Cardiac muscle cell (in vitro differentiated cells and primary cell): ENCODE measurements around the gene ZNF304. TPM values are rescaled to one million over a fixed set of nuclear protein-coding genes. Genes with fewer than 3 reads are reported as not detected.

Experiments
- DNase-seq, 2 donors: peaks; one replicate each; pipeline versions ENCODE4 v3.0.0 to v3.0.0-alpha.2; 2010 to 2017; ENCODE audit warnings: low read depth in 1 of 2, low spot score in 1 of 2
- H3K27ac ChIP-seq: fragments of 200-600 bp; sonication (generic); 2 replicates; pipeline ENCODE4 v1.5.1; 2016
- H3K27me3 ChIP-seq: fragments of 200-600 bp; sonication (generic); 2 replicates; pipeline ENCODE4 v1.6.0; 2016; ENCODE audit warnings: control low read depth
- H3K36me3 ChIP-seq: fragments of 200-600 bp; sonication (generic); 2 replicates; pipeline ENCODE4 v1.5.1; 2016; ENCODE audit warnings: control low read depth
- H3K4me1 ChIP-seq: fragments of 200-600 bp; sonication (generic); 2 replicates; pipeline ENCODE4 v1.8.1; 2017; ENCODE audit warnings: low read depth, mild to moderate bottlenecking, mixed run types
- H3K4me3 ChIP-seq: fragments of 200-600 bp; sonication (generic); 2 replicates; pipeline ENCODE4 v1.5.1; 2016; ENCODE audit warnings: mild to moderate bottlenecking
- H3K9me3 ChIP-seq: fragments of 200-600 bp; sonication (generic); 2 replicates; pipeline ENCODE4 v1.5.1; 2017; ENCODE audit warnings: low read depth, mild to moderate bottlenecking, control low read depth
- CTCF ChIP-seq: IDR thresholded peaks from 2 replicates; pipeline ENCODE4 v1.5.1; 2012; ENCODE audit warnings: low read depth, mild to moderate bottlenecking, low read length
- polyA plus RNA-seq: library from polyadenylated mRNA; unstranded; fragments of >200 nt; fragmentation: Nextera tagmentation; extraction: Ambion mirVana; gene quantifications from 2 replicates; pipeline ENCODE4 v1.2.1, GENCODE V29; 2016
- total RNA-seq: library from RNA; depleted of rRNA; stranded (reverse); fragments of >200 nt; gene quantifications from 2 replicates; pipeline ENCODE4 v1.2.3, GENCODE V29; 2016

The ZNF304 gene
- total and polyA plus RNA-seq, 2 experiments from 2014 or later, result 6.2 to 8.0 TPM

GRCh38 chr19:57321116-57321515 lies 30.0 kb upstream of the ZNF304 start:
- peaks cover 21% of the 10 kb centered on the region for H3K27me3 ChIP-seq
- peaks cover 12% of the 10 kb centered on the region for H3K4me1 ChIP-seq
- no peak for TF ChIP-seq CTCF
- no peak for DNase-seq
- peak overlapping the region; percentile 93 for H3K27ac ChIP-seq
- peaks cover 21% of the 10 kb centered on the region for H3K36me3 ChIP-seq
- peak overlapping the region; percentile 91 for H3K4me3 ChIP-seq
- no peaks in the 10 kb centered on the region for H3K9me3 ChIP-seq

GRCh38 chr19:57321751-57322150 lies 29.3 kb upstream of the ZNF304 start:
- Histone ChIP-seq H3K36me3 (peaks cover 25% of the 10 kb centered on the region), H3K27me3 (peaks cover 15% of the 10 kb centered on the region), H3K27ac (no peak overlapping the region), H3K4me1 (peaks cover 12% of the 10 kb centered on the region), H3K4me3 (no peak overlapping the region), H3K9me3 (no peaks in the 10 kb centered on the region)
- DNase-seq, result no peak
- TF ChIP-seq CTCF, result no peak

GRCh38 chr19:57324992-57325391 lies 26.1 kb upstream of the ZNF304 start:
- no peak for TF ChIP-seq CTCF
- H3K4me3 ChIP-seq, result no peak overlapping the region
- H3K27me3 ChIP-seq, result no peaks in the 10 kb centered on the region
- no peaks in the 10 kb centered on the region for H3K9me3 ChIP-seq
- peaks cover 48% of the 10 kb centered on the region for H3K36me3 ChIP-seq
- peaks cover 8% of the 10 kb centered on the region for H3K4me1 ChIP-seq
- no peak for DNase-seq
- H3K27ac ChIP-seq, result no peak overlapping the region

- H3K4me1 ChIP-seq, result no peaks in the 10 kb centered on the region
- H3K4me3 ChIP-seq, result no peak overlapping the region
- TF ChIP-seq CTCF, result no peak
- H3K36me3 ChIP-seq, result peaks cover 52% of the 10 kb centered on the region
- H3K9me3 ChIP-seq, result no peaks in the 10 kb centered on the region
- H3K27ac ChIP-seq, result no peak overlapping the region
- DNase-seq, result no peak
- no peaks in the 10 kb centered on the region for H3K27me3 ChIP-seq
Measured at GRCh38 chr19:57327993-57328392, 23.1 kb upstream of the ZNF304 start.

- Histone ChIP-seq H3K9me3 (no peaks in the 10 kb centered on the region), H3K4me3 (no peak overlapping the region), H3K36me3 (peaks cover 4% of the 10 kb centered on the region), H3K27ac (no peak overlapping the region), H3K27me3 (no peaks in the 10 kb centered on the region), H3K4me1 (peaks cover 6% of the 10 kb centered on the region)
- no peak for TF ChIP-seq CTCF
- no peak for DNase-seq
Measured at GRCh38 chr19:57334191-57334590, 16.9 kb upstream of the ZNF304 start.

- Histone ChIP-seq H3K27ac (peak overlapping the region; percentile 1), H3K4me3 (no peak overlapping the region), H3K27me3 (peaks cover 10% of the 10 kb centered on the region), H3K9me3 (no peaks in the 10 kb centered on the region), H3K36me3 (no peaks in the 10 kb centered on the region), H3K4me1 (peaks cover 6% of the 10 kb centered on the region)
- no peak for DNase-seq
- no peak for TF ChIP-seq CTCF
Measured at GRCh38 chr19:57338877-57339276, 12.2 kb upstream of the ZNF304 start.
